GM12873 (cell line): ENCODE measurements around the gene FOXG1.

Experiments used
- TF ChIP-seq, protein P1 (sequence below): IDR thresholded peaks from 2 replicates; pipeline ENCODE4 v1.5.1; 2012; ENCODE audit warnings: low read depth, mild to moderate bottlenecking, moderate library complexity, low read length, control low read depth; ENCODE audit not compliant: insufficient read depth; ENCODE audit errors: missing control alignments

Gene FOXG1

DNA sequence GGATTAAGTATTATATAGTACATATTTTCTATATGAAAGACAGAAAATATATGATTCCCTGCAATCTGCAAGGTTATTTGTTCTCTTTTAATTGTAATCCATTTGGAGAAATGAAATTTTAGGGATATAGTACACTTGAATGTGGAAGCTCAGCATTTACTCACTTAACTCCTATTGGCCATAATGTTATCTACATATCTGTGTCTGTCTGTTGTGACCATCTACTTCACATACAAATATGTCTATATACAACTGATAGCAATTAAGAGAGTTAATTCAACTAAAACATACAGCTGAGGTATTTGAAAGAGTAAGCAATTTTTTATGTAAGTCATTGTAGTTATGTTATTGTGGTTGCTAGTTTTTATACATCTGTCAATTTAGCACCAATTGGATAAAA lies 12.9 kb downstream of the FOXG1 start:
- TF ChIP-seq, protein P1, sequence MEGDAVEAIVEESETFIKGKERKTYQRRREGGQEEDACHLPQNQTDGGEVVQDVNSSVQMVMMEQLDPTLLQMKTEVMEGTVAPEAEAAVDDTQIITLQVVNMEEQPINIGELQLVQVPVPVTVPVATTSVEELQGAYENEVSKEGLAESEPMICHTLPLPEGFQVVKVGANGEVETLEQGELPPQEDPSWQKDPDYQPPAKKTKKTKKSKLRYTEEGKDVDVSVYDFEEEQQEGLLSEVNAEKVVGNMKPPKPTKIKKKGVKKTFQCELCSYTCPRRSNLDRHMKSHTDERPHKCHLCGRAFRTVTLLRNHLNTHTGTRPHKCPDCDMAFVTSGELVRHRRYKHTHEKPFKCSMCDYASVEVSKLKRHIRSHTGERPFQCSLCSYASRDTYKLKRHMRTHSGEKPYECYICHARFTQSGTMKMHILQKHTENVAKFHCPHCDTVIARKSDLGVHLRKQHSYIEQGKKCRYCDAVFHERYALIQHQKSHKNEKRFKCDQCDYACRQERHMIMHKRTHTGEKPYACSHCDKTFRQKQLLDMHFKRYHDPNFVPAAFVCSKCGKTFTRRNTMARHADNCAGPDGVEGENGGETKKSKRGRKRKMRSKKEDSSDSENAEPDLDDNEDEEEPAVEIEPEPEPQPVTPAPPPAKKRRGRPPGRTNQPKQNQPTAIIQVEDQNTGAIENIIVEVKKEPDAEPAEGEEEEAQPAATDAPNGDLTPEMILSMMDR = no peak

DNA sequence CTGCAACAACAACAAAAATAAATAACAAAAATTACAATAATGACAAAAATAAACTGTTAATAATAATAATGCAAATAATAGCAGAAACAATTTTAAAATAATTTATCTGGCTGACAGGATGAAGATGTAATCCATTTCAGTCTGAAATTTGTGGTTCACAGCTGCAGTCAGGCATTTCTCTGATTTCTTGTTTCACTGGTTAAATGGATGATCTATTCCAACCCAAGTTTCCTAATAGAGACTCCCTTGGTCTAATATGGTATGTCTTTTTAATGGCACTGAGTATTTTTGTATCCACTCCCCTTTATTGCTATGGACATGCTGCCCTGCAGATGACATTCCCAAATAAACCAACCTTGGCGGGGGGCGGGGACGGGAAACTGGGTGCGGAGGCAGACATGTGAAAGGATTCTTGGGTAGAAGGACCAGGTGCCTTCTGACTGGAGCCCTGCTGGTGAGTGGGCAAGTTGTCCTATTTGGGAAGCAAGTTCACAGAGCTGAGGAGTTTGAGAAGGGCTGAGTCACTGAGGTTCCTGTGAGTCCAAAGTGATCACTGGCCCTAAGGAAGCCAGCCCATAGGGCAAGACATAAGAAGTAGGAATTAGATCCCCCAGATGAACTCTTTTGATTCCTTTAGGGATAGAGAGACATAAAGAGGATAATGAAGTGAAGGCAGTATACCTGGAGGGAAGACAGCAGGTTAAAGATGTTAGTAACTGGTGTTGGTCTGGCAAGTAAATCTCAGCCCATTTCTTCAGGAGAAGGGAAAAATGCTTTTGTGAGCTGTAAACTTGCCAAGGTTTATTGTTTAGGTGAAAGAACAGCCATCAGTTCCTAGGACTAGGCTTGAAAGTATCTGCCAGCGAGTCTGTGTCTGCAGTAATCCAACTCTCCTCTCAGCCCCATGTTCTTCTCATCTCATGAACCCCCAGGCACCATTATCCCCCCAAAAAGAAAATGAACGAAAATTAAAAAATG lies 14.5 kb downstream of the FOXG1 start:
- TF ChIP-seq, protein P1 = no peak

DNA sequence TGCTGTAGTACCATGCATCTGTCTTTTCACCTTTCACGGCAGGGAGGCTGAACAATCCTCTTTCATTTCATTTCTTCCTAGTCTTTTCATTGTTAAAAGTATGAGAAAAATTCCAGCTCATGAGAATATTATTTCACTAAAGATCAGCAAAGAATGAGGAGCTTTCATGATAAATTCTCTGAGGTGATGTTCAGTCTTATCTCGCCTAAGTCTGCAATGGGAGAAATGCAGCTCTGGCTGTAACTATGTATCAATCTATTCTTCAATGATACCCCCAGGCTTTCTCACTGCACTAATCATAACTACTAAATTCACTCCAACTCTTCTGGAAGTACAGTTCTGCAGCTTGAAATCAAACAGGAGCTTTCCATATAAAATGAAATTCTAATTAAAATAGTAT lies 15.7 kb downstream of the FOXG1 start:
- TF ChIP-seq, protein P1 = no peak

DNA sequence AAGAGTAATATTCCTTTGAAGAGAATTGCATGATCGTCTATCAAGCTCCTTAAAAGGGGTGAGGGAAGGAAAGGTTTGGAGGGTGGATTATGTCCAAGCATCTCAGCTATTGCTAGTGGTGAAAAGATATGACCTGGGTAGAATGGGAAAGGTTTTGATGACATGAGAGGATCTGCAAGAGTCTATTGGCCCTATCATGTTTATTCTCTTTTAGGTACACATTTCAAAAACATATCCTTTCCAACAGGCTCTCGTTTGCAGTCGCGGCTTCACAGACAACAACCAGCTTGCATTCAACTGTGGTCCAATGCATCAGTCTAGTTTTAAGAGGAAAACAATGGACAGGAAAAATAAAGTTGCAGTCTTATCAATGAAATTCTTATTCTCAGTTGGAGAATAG lies 17.1 kb downstream of the FOXG1 start:
- TF ChIP-seq, protein P1 = no peak

DNA sequence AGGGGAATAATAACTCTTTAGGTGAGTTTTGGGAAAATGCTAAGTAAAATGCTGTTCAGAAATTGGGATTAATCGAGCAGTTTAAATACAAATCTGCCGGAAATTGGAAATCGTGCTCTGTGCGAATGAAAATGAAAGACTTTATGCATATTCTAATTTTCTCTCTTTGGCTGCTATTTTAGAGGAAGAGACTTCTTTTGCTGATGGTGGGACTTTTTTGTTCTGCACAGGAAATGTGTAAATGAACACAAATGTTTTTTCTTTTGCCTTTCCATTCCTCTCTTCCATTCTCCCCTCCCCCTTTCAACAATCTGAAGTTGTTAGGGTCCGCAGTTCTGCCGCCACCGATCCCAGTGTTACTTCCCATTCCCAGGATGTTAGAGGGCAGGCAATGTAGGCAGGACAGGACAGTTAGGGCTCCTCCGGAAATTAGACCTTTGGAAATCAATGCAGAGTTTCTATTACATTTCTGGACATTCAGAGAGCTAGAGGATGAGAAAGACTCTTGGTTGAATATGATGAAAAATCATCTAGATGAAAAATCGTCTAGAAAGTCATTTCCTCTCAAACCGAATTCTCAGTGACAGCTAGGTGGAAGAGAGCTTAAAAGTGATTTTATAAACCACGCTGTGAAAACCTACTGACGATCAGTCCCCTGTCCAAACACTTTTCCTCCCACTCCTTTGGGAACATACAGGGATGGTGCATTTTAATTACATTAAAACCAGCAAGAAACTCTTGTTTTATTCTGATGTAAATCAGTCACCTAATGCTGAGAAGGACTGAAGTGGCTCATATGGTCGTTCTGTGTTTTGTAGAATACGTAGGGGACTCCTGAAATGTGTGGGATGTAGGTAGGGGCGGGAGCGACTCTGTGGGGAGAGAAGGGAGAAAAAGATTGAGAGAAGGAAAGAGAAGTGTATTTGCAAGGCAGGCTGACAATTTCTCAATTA lies 17.8 kb downstream of the FOXG1 start:
- TF ChIP-seq, protein P1 = no peak

DNA sequence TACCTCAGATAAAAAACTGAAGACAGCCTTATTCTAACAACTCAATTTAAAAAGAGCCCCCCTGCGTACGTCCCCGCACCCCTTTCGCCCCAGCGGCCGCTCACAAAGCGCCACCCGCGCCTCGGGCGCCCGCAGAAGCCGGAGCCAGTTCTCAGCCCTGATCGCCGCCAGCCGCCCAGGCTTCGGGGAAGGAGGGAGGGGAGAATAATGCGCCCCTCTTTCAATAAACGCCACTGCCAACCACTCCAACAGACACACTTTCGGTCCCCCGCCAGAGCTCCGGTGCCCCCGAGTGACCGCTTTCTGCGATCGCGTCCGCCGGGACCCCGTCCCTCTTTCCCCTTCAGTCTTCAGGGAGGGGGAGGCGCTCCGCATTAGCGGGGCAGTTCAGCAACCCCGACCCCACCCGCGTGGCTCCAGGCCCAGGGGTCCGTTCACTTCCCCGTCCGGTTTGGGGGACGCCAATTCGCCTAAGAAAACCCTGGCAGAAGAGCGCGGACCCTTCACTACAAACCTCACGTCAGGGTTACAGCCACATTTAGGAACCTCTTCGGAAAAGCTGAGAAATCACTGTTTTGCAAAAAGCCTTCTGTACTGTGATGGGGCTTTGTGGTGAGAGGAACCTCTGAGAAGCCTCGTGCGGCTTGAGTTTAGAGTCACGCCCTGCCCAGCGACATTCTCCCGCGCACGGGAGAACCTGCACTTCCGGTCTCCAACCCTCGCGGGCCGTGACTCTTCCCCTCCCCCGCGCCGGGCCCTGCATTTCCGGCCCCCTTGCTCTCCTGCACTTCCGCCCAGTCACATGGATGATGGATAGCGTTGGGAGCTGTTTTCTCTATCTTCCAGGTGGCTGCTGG lies 18.7 kb downstream of the FOXG1 start:
- TF ChIP-seq, protein P1 = no peak
